Middle frontal gyrus (tissue), 1 donor: ENCODE data around the gene TRAPPC2.
"Not testable (repeated sequence)": the region's sequence is repeated elsewhere in the genome, so short reads cannot be mapped to it uniquely, and the experiment has no call there.

ENCODE experiments used
- DNase-seq: peaks from one replicate; pipeline ENCODE4 v3.0.0-alpha.2; 2015; ENCODE audit warnings: low spot score; ENCODE audit errors: extremely low spot score

Gene TRAPPC2

GRCh38 chrX:13669755-13670154 lies 64.7 kb downstream of the TRAPPC2 start:
- DNase-seq, result not testable (repeated sequence)

DNA sequence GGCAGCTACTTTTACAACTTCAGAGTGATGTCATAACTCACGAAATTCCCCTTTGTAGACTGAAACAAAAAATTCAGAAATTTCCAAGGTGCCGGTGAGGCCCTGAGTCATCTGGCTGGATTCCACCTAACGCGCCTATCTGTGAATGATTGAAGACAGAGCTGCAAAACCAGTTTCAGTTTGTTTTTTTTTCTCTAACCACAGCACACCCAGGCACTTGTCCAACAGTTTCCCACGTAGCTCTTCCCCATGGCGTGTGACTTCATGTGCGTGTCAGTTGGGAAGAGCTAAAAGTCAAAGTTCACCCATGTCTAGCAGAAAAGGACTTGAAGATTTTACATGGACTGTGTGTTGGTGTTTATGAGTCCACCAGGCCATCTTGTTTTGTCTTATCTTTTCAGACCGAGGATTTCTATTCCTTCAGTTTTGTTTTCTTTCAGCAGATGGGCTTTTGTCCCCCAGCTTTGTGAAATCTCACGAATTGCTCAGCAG lies 65.1 kb downstream of the TRAPPC2 start:
- no peak for DNase-seq

- DNase-seq, result no peak
Observed at GRCh38 chrX:13667919-13668318, 66.5 kb downstream of the TRAPPC2 start.

DNA sequence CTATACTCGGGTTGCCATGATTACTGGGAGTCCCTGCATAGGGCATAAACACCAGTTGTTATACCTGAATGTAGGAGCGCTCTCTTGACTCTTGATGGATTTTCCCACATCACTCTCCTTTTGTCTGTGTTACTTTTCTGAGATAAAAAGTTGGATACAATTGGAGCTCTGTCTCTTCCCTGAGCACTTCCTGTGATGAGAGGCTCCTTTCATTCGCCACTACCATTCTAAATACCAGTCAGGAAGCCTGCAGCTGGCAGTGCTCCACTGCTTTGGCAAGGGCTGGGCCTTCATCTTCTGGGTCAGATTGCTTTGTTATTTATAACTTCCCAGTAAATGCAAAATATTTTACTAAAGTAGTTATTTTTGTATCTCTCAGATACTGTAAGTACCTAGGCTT lies 67.6 kb downstream of the TRAPPC2 start:
- no peak for DNase-seq

GRCh38 chrX:13664020-13664419 lies 70.4 kb downstream of the TRAPPC2 start:
- DNase-seq, result no peak

GRCh38 chrX:13662355-13662791 lies 72.0 kb downstream of the TRAPPC2 start:
- no peak for DNase-seq
